Measurements from ENCODE around the gene EXD3. TPM values are rescaled to one million over a fixed set of nuclear protein-coding genes. Genes with fewer than 3 reads are reported as not detected.
A peak's percentile ranks its signal among the peaks of the same experiment; 100 is the strongest.

The EXD3 gene
- total RNA-seq, 1 donor from 2014 or later, result 18.7 TPM

- DNase-seq (ENCODE audit: low read depth in 2 of 2), result no peak
Observed at GRCh38 chr9:137432687-137433348, 9.9 kb upstream of the EXD3 start.

GRCh38 chr9:137431416-137431931 is 8.5 kb upstream of the EXD3 start:
- DNase-seq (ENCODE audit: low read depth in 2 of 2), result no peak

GRCh38 chr9:137430723-137431415 is 7.9 kb upstream of the EXD3 start:
- DNase-seq (ENCODE audit: low read depth in 2 of 2), result no peak

GRCh38 chr9:137429974-137430722 is 7.2 kb upstream of the EXD3 start:
- DNase-seq (ENCODE audit: low read depth in 2 of 2), result no peak

GRCh38 chr9:137429546-137429890 is 6.6 kb upstream of the EXD3 start:
- DNase-seq (ENCODE audit: low read depth in 2 of 2), result no peak

- no peak for DNase-seq (ENCODE audit: low read depth in 2 of 2)
Observed at GRCh38 chr9:137428841-137429545, 6.0 kb upstream of the EXD3 start.

GRCh38 chr9:137428311-137428630 is 5.3 kb upstream of the EXD3 start:
- no peak for DNase-seq (ENCODE audit: low read depth in 2 of 2)

GRCh38 chr9:137427454-137428310 is 4.7 kb upstream of the EXD3 start:
- DNase-seq (ENCODE audit: low read depth in 2 of 2), result no peak

GRCh38 chr9:137426018-137426681 is 3.2 kb upstream of the EXD3 start:
- DNase-seq (ENCODE audit: low read depth in 2 of 2), result no peak

GRCh38 chr9:137423514-137424291 is 741 bp upstream of the EXD3 start:
- DNase-seq (ENCODE audit: low read depth in 2 of 2), result peak in 1 of 2 donors; percentile 33

- DNase-seq (ENCODE audit: low read depth in 2 of 2), result peak in 1 of 2 donors; percentile 31
Observed at GRCh38 chr9:137421838-137422603, 941 bp downstream of the EXD3 start.

GRCh38 chr9:137417161-137418021 is 5.6 kb downstream of the EXD3 start:
- peak; percentile 39 to 54 for DNase-seq (ENCODE audit: low read depth in 2 of 2)

- DNase-seq (ENCODE audit: low read depth in 2 of 2), result peak in 1 of 2 donors; percentile 51
Observed at GRCh38 chr9:137416563-137417151, 6.3 kb downstream of the EXD3 start.

GRCh38 chr9:137416006-137416562 is 6.9 kb downstream of the EXD3 start:
- DNase-seq (ENCODE audit: low read depth in 2 of 2), result no peak

- no peak for DNase-seq (ENCODE audit: low read depth in 2 of 2)
Observed at GRCh38 chr9:137415451-137415850, 7.5 kb downstream of the EXD3 start.

- DNase-seq (ENCODE audit: low read depth in 2 of 2), result no peak
Observed at GRCh38 chr9:137412431-137412830, 10.5 kb downstream of the EXD3 start.
